ENCODE results near the gene CIAO3.

The CIAO3 gene

DNA sequence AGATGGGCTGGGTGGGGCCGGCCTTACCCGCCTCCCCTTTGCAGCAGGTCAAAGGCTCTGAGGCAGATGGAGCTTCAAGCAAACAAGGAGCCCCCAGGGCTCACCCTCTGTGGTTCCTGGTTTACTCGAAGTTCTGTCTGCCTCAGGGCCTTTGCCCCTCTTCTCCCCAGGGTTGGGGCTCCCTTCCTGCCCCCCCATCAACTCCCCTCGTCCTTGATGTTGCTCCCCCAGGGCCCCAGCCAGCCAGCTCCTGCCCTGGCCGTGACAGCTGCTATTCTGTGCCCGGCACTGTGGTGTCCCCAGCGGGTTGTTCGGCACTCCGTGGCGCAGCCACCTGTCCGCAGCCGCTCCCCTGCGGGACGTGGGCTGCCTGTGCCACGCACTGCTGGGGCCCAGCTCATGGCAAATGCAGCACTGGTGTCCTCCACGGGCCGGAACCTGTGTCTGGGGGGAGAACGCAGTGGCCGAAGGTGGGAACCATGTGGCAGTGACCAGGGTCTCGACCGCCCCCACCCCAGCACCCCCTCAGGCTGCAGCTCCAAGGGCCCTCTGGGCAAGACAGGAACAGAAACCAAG, 30.2 kb downstream of the CIAO3 start:
- DNase-seq (ENCODE audit: low read depth in 2 of 2): no peak

- no peak for DNase-seq (ENCODE audit: low read depth in 2 of 2)
Observed at GRCh38 chr16:709566-710499, 31.0 kb downstream of the CIAO3 start.

DNA sequence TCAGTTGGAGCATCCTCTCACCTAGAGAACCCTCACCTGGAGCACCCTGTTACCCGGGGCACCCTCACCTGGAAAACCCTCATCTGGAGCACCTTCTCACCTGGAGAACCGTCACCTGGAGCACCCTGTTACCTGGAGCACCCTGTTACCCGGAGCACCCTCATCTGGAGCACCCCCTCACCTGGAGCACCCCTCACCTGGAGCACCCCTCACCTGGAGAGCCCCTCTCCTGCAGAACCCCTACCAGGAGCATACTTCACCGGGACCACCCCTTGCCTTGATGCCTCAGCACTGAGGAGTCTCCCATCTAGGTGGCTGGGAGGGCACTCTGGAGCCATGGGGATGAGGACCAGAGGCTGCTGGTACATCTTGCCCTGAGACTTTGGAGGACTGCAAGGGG, 31.8 kb downstream of the CIAO3 start:
- DNase-seq (ENCODE audit: low read depth in 2 of 2): no peak

GRCh38 chr16:708019-708418, 32.8 kb downstream of the CIAO3 start:
- DNase-seq (ENCODE audit: low read depth in 2 of 2): no peak

DNA sequence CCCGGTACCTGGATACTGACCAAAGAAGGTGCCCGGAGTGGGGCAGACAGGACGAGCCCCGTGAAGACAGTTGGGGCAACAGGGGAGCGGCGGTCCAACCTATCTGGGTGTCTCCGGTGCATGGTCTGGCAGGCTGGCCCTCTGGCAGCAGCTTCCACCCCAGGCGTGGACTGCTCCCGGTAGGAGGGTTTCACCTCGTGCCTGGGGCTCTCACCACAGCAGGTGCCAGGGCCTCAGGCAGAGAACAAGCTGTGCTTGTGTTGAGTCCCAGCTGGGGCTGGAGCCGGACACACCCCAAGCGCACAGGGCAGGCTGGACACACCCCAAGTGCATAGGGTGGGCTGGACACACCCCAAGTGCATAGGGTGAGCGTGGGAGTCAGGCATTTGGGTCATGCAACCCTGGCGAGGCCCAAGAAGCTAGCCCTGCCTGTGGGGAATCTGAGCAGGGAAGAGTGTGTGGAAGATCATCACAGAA, 33.7 kb downstream of the CIAO3 start:
- DNase-seq (ENCODE audit: low read depth in 2 of 2): no peak

DNA sequence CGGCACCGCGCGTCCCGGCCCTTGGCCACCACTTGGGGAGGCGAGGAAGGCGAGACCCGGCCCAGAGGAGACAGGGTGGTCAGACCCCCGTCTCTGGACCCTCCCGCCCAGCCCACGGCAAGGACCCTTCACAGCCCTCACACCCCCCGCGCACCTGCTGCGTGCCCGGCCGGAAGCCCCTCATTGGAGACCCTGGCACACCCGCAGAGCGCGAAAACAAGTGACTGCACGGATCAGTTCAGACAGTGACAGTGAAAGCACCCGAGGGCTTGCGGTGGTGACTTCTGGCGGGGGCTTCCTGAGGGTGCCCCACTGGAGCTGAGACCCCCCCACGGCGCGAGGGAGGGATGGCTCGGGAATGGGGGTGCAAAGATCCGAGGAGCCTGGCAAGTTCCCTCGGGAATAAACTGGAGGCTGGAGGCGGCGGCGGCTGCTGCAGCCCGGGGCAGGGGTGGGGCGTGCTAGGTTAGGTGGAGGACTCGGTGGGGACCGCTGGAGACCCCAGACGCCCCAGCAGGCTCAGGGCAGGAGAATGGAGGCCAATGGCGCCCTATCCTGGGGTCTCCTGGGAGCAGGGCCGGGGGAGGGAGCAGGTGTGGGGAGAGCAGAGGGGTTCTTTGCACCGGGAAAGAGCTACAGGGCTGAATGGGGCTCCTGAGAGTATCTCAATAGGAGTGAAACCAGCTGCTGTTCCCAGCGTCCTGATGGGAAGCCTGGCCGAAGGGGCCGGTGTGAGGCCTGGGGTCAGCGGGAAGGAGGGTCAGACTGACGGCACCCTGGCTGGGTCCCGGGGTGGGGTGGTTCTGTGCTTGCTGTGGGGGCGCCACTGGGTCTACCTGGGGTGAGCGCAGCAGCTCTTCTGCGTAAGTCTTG, 34.4 kb downstream of the CIAO3 start:
- DNase-seq (ENCODE audit: low read depth in 2 of 2): no peak

DNA sequence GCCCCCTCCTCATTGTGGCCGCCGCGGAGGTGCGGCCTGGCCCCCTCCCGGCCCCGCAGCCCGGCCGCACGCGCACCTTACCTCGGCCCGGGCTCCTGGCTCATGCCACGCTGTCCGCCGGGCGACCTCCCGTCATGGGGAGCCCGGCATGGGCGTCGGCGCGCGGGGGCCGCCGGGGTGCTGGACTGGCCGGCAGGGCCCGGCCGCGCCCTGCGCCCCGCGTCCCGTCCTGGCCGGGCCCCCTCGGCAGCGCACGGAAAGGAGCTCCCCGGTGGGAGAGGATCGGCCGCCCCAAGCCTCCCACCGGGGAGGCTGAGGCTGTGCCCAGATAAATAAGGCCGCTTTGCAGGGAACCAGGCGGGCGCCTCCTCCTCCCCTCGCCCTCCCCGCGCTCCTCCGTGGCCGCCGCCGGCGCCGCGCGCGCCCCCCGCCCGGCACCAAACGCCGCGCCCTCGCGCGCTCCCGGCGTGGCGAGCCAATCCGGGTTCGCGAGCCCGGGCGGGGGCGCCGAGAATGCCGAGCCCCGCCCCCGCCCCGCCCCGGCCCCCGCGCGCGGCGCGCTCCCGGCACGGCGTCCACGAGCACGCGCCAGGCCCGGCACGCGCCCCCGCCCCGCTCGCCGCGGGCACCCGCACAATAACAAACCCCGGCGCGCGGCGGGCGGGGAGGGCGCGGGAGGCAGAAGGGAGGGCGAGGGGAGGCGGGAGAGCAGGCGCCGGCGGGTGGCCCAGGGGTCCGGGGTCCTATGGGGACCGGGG, 35.2 kb downstream of the CIAO3 start, which contains the start of gene FBXL16:
TSS of gene FBXL16 (minus strand) at position 371 of the 758 bp plus-strand sequence. CDS start 8,396 bp downstream, outside the sequence.
- DNase-seq (ENCODE audit: low read depth in 2 of 2): no peak

DNA sequence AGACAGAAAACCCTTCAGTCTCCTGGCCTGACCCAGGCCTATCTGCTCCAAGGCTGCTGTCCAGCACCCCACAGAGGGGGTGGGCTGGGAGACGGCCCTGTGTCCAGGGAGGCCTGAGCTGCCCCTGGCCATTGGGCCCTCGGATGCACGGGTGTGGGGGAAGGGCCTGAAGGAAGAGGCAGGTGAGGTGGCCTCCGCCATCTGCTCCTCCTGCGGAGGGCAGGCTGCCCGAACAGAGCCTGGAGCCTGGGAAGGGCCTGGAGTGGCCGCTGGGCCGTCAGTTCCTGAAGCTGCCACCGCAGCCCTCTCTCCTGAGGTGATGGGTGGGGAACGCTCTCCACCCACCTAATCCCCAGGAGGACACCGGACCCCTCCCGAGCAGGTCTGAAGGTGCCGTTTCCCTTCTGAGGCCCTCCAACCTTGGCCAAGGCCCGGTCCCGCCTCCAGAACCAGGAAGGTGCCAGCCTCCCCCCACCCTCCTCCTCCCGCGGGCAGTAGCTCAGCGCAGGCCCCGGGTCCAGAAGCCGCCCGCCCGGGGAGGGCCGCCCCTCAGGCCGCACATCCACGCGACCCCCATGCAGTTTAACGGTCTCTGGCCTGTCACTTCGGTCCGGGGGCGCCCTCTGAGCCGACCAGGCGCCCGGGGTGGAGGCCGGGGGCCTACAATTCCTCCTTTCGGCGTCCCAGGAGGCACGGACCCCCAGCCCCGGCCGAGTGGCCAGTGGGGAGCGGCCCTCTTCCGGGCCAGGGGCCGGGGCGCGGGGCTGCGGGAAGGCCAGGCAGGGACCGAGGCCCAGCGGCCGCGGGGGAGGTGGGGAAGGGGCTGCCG, 36.0 kb downstream of the CIAO3 start:
- no peak for DNase-seq (ENCODE audit: low read depth in 2 of 2)

DNA sequence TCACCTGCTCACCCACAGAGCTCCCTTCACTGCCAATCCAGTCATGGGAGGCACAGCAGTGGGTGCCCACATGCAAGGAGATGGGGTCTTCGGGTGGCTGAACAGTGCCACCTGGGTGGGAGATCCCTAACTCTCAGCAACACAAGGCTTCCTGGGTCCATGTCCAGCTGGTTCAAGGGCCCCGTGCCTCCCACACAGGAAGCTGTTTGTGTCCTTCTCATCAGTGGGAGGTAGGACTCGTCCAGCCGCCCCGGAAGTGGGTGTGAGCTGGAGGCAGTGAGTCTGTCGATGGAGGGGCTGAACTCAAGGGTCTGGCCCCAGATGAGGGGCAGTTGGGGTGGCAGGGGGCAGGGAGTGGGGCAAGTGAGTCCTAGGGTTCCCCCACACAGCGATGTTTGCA, 36.8 kb downstream of the CIAO3 start:
- DNase-seq (ENCODE audit: low read depth in 2 of 2): no peak

- no peak for DNase-seq (ENCODE audit: low read depth in 2 of 2)
Observed at GRCh38 chr16:703406-703805, 37.4 kb downstream of the CIAO3 start.

DNA sequence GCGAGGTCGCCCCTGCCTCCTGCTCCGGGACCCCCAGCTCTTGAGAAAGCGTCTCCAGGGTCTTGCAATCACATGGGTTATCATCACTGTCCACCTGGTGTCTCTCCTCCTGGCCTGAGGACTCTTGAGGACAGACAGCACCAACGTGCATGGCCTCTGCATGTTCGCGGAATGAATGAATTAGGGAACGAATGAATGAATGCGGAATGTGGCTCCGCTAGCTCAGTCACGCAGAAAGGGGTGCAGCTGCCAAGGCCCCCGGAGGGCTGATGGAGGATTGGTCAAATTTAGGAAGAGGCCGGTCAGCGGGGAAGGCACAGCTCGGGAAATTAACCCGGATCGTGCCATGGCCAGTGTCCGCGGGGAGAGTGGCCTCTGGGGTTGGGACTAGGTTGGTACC, 38.5 kb downstream of the CIAO3 start:
- DNase-seq (ENCODE audit: low read depth in 2 of 2): no peak

GRCh38 chr16:700684-701584, 39.9 kb downstream of the CIAO3 start:
- no peak for DNase-seq (ENCODE audit: low read depth in 2 of 2)

DNA sequence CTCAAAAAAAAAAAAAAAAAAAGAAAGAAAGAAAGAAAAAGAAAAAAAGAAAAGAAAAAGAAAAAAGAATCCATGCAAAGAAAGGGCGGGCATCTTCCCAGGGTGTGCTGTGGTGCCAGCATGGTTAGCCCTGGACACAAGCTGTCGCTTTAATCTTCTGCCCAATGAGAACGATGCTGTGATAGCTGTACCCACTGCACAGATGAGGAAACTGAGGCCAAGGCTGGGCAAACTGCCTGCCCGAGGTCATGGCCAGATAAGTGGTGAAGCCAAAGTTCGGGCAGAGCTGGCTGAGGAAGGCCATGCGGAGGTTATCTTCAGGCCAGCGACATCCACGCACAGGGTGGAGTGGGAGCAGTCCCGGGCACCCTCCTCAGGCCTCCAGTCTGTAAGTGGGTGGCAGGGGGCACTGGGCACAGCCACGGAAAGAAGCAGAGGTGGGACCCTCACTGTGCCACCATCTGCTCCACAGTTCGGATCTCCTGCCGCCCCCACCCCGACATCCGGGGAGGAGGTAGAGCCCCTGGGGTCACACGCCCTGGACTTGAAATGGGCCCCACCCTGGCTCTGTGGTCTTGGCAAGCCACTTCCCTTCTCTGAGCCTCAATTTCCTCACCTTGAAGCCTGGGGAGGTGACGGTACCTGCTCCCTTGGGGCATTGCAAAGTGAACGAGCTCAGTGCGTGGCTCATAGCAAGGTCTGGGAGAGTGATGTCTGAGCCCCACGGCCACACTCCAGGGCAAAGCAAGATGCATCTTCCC, 41.7 kb downstream of the CIAO3 start:
- no peak for DNase-seq (ENCODE audit: low read depth in 2 of 2)

GRCh38 chr16:695355-696089, 45.3 kb downstream of the CIAO3 start:
- no peak for DNase-seq (ENCODE audit: low read depth in 2 of 2)

DNA sequence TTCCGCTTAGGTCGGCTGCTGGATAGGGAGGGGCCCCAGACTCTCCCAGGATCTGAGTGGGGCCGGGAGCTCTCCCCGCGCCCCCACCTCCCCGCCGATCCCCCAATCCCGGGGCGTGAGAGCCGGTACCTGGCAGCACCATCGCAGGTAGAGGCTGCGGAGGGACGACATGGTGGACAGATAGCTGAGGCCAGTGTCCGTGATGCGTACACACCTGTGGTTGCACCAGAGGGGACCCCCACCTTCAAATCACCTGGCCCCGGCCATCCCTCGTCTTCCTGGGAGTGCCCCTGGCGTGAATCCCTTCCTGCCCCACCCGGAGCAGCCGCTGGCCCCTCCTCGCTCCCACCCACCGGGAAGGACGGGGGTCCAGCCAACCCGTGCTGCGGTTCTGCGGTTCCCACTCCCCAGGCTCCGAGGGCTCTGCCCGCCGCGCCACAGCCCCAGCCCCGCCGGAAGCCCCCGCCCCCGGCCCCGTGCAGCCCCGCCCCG, 45.9 kb downstream of the CIAO3 start:
- no peak for DNase-seq (ENCODE audit: low read depth in 2 of 2)

- no peak for DNase-seq (ENCODE audit: low read depth in 2 of 2)
Observed at GRCh38 chr16:694187-694862, 46.5 kb downstream of the CIAO3 start.

DNA sequence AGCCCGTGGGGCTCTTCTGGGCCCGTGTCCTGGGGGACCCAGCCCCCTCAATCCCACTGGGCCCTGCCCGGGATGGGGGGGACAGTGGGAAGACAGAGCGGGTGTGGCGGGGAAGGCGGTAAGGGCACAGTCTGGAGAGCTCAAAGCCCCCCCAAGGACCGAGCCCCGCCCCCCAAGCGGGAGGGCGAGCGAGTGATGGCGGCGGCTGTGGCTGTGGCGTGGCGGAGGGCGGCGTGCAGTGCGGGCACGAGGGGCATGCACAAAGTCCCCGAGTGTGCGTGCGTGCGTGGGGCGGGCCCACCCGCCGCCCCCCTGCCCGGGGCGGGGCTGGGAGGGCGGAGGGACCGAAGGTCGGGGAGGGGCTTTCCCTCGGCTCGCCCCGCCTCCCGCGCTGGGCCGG, 47.0 kb downstream of the CIAO3 start:
- DNase-seq (ENCODE audit: low read depth in 2 of 2): no peak

All from fibroblast of skin of left biceps (primary cell).